Loucy (cell line): ENCODE data around the gene HMCN1.

Source experiments
- H2AFZ ChIP-seq: fragments of 200-600 bp; sonication (generic); 2 replicates; pipeline ENCODE4 v1.6.0; 2016; ENCODE audit warnings: antibody characterized with exemption, mild to moderate bottlenecking, low read length, moderate library complexity
- H3F3A ChIP-seq: fragments of 200-600 bp; 2 replicates; pipeline ENCODE4 v1.6.0; 2016; ENCODE audit warnings: antibody characterized with exemption, low read depth, mild to moderate bottlenecking
- H3K27me3 ChIP-seq: fragments of 200-600 bp; sonication (generic); 2 replicates; pipeline ENCODE4 v1.6.1; 2014; ENCODE audit warnings: low read length, mild to moderate bottlenecking; ENCODE audit not compliant: insufficient read depth, poor library complexity, severe bottlenecking
- H3K36me3 ChIP-seq: fragments of 200-600 bp; sonication (generic); 2 replicates; pipeline ENCODE4 v1.6.1; 2016; ENCODE audit warnings: low read length; ENCODE audit not compliant: insufficient read depth
- H3K4me1 ChIP-seq: fragments of 200-600 bp; sonication (generic); 2 replicates; pipeline ENCODE4 v1.5.1; 2014; ENCODE audit warnings: low read length, mild to moderate bottlenecking; ENCODE audit not compliant: insufficient read depth, poor library complexity, severe bottlenecking
- H3K4me2 ChIP-seq: fragments of 200-600 bp; sonication (generic); 2 replicates; pipeline ENCODE4 v1.6.0; 2014; ENCODE audit warnings: antibody characterized with exemption, low read length, low read depth, mild to moderate bottlenecking; ENCODE audit not compliant: poor library complexity, severe bottlenecking
- H3K4me3 ChIP-seq: fragments of 200-600 bp; sonication (generic); 2 replicates; pipeline ENCODE4 v1.5.1; 2014; ENCODE audit warnings: low read length, mild to moderate bottlenecking, mixed read lengths; ENCODE audit not compliant: poor library complexity, severe bottlenecking
- H3K79me2 ChIP-seq: fragments of 200-600 bp; sonication (generic); 2 replicates; pipeline ENCODE4 v1.6.1; 2014; ENCODE audit warnings: low read length; ENCODE audit not compliant: insufficient read depth
- H3K9ac ChIP-seq: fragments of 200-600 bp; sonication (generic); 2 replicates; pipeline ENCODE4 v1.6.0; 2014; ENCODE audit warnings: mild to moderate bottlenecking, low read depth, low read length, moderate library complexity; ENCODE audit not compliant: poor library complexity, severe bottlenecking
- H3K9me2 ChIP-seq: fragments of 200-600 bp; sonication (generic); replicated peaks from 2 replicates; pipeline ENCODE4 v1.6.1; 2016; ENCODE audit warnings: low read depth, low read length, mixed read lengths
- H3K9me3 ChIP-seq: fragments of 200-600 bp; sonication (generic); 2 replicates; pipeline ENCODE4 v1.6.1; 2014; ENCODE audit warnings: mild to moderate bottlenecking, antibody characterized with exemption, low read length, low read depth; ENCODE audit not compliant: insufficient read depth
- H4K20me1 ChIP-seq: fragments of 200-600 bp; sonication (generic); 2 replicates; pipeline ENCODE4 v1.6.0; 2014; ENCODE audit warnings: antibody characterized with exemption, low read length, mild to moderate bottlenecking; ENCODE audit not compliant: insufficient read depth, poor library complexity, severe bottlenecking
- CTCF ChIP-seq: fragments of 200-600 bp; sonication (generic); conservative IDR thresholded peaks from 2 replicates; pipeline ENCODE4 v1.5.1; 2014; ENCODE audit warnings: mild to moderate bottlenecking, antibody characterized with exemption, low read length
- EZH2phosphoT487 ChIP-seq: fragments of 200-600 bp; IDR thresholded peaks from 2 replicates; pipeline ENCODE4 v1.6.1; 2018; ENCODE audit warnings: antibody characterized with exemption, mild to moderate bottlenecking, moderate library complexity, borderline replicate concordance

The HMCN1 gene

GRCh38 chr1:185860859-185861258, 126.7 kb downstream of the HMCN1 start:
- no peak overlapping the region for H3K4me3 ChIP-seq
- no peaks in the 10 kb centered on the region for H4K20me1 ChIP-seq
- H2AFZ ChIP-seq = no peak overlapping the region
- H3K79me2 ChIP-seq = no peaks in the 10 kb centered on the region
- no peaks in the 10 kb centered on the region for H3K27me3 ChIP-seq
- no peaks in the 10 kb centered on the region for H3K4me1 ChIP-seq
- H3K9ac ChIP-seq = no peak overlapping the region
- H3K4me2 ChIP-seq = no peak overlapping the region
- H3K9me2 ChIP-seq = no peaks in the 10 kb centered on the region
- TF ChIP-seq EZH2phosphoT487 = no peak
- no peak for TF ChIP-seq CTCF
- no peaks in the 10 kb centered on the region for H3F3A ChIP-seq
- no peaks in the 10 kb centered on the region for H3K9me3 ChIP-seq
- H3K36me3 ChIP-seq = no peaks in the 10 kb centered on the region

DNA sequence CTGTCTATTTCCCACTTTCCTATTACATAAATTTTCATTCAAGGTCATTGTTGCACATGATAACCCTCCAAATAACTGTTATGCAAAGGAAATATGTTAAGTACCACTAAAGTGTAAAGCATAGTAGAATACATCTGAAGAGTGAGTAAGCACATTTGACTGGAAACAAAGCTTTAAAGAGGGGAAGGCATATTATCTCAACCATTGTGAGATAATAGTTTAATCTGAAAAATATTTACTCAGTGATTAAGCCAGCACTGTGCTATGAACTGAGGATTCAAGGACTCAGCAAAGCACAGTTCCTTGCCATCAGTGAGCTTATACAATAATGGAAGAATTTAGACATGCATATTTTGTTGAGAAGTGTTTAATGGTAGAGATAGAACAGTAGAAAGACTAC, 127.4 kb downstream of the HMCN1 start:
- Histone ChIP-seq H4K20me1 (no peaks in the 10 kb centered on the region), H3K9me2 (no peaks in the 10 kb centered on the region), H3K9me3 (no peaks in the 10 kb centered on the region), H3K4me1 (no peaks in the 10 kb centered on the region), H3K4me3 (no peak overlapping the region), H2AFZ (no peak overlapping the region), H3K4me2 (no peak overlapping the region), H3K79me2 (no peaks in the 10 kb centered on the region), H3F3A (no peaks in the 10 kb centered on the region), H3K36me3 (no peaks in the 10 kb centered on the region), H3K27me3 (no peaks in the 10 kb centered on the region), H3K9ac (no peak overlapping the region)
- TF ChIP-seq EZH2phosphoT487 = no peak
- no peak for TF ChIP-seq CTCF

GRCh38 chr1:185862235-185862634, 128.0 kb downstream of the HMCN1 start:
- Histone ChIP-seq H3K36me3 (no peaks in the 10 kb centered on the region), H3K9me3 (no peaks in the 10 kb centered on the region), H2AFZ (no peak overlapping the region), H3K9ac (no peak overlapping the region), H3F3A (no peaks in the 10 kb centered on the region), H3K4me2 (no peak overlapping the region), H3K27me3 (no peaks in the 10 kb centered on the region), H3K4me3 (no peak overlapping the region), H4K20me1 (no peaks in the 10 kb centered on the region), H3K4me1 (no peaks in the 10 kb centered on the region), H3K79me2 (no peaks in the 10 kb centered on the region), H3K9me2 (no peaks in the 10 kb centered on the region)
- no peak for TF ChIP-seq EZH2phosphoT487
- no peak for TF ChIP-seq CTCF
